ENCODE measurements around the gene CCNF.
A peak's percentile ranks its signal among the peaks of the same experiment; 100 is the strongest.

CCNF gene

DNA sequence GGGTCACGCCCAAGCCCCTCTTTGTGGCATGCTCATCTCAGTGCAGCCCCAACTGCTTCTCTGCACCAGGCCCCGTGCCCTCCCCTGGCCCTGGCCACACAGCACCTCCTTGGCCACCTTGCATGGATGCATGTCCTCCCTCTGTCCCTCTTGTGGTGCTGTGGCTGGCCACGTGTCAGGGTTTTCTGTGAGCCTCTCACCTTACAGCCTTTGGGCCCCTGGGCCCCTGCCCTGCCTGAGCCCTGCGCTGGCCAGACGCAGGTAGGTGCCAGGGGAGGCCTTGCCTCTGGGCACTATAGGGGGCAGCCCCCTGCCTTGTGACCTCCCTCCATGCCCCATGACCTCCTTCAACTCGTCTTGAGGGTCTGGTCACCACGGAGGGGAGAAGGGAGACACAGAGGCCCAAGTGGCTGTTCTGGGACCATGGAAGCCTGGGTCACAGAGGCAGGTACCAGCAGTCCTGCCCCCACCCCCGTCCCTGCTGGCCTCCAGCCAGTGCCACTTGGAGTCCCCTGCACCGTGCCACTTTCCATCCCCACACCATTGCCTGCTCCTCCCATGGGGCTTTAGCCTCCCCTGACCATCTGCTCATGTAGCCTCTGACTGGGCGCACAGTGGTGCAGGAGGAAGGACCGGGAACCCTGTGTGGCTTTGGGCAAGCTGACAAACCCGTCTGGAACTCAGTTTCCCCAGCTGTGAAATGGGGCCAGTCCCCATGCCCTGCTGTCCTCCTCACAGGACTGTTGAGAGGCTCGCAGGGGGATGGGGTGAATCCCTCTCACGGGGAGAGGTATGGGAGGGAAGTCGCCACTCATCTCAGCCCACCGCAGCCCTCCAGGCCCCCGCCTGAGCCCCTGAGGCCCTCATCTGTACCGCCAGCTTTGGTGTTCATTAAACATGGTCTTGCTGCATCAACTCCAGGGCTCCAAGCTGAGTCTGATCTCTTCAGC is 73.0 kb downstream of the CCNF start:
- peak overlapping the region; percentile 75 for H2BK12ac ChIP-seq (ENCODE audit: low read length)
- H2BK15ac ChIP-seq (ENCODE audit: low read length) = peak overlapping the region; percentile 81
- H3K4ac ChIP-seq (ENCODE audit: low read length) = no peak overlapping the region
- no peaks in the 10 kb centered on the region for H3K27me3 ChIP-seq (ENCODE audit: control insufficient read depth in 3 of 3, insufficient read depth in 3 of 3, low read depth in 1 of 3, low read length in 3 of 3)
- H3K9ac ChIP-seq (ENCODE audit: low read depth, low read length, poor library complexity) = peak overlapping the region; percentile 82
- no peak for DNase-seq (ENCODE audit: low spot score)
- H2BK120ac ChIP-seq (ENCODE audit: low read depth, low read length) = peak overlapping the region; percentile 35
- H3K9me3 ChIP-seq (replicated peaks in 1 of 2; ENCODE audit: control insufficient read depth in 2 of 2, insufficient read depth in 1 of 2, low read depth in 1 of 2, low read length in 2 of 2) = peaks cover 0 to 4% of the 10 kb centered on the region in 2 donors
- H4K8ac ChIP-seq (ENCODE audit: low read depth, low read length) = peak overlapping the region; percentile 89
- peak overlapping the region; percentile 22 for H4K91ac ChIP-seq (ENCODE audit: low read depth, low read length, poor library complexity)
- no peak overlapping the region for H3K23ac ChIP-seq (ENCODE audit: low read depth, low read length, poor library complexity)
- H3K4me2 ChIP-seq (ENCODE audit: insufficient read depth, low read length, poor library complexity, severe bottlenecking) = no peak overlapping the region
- peak overlapping the region; percentile 96 for H3K14ac ChIP-seq (ENCODE audit: low read length)
- peaks cover 9% of the 10 kb centered on the region in 2 donors for H3K4me1 ChIP-seq (ENCODE audit: control insufficient read depth in 2 of 2, insufficient read depth in 1 of 2, low read depth in 1 of 2, low read length in 2 of 2)
- no peak overlapping the region for H3K4me3 ChIP-seq (ENCODE audit: low read length in 2 of 2)
- no CpG with 5 or more reads among the region's 18 CpGs for WGBS, 2 donors (ENCODE audit: extremely low coverage in 2 of 2, insufficient read length in 2 of 2, insufficient replicate concordance in 1 of 2)
- H3K36me3 ChIP-seq (replicated peaks in 1 of 2; ENCODE audit: control insufficient read depth in 2 of 2, insufficient read depth in 2 of 2, low read length in 2 of 2) = peaks cover 8 to 23% of the 10 kb centered on the region in 2 donors
- peak overlapping the region; percentile 49 for H3K27ac ChIP-seq (replicated peaks; ENCODE audit: low read length)
- peaks cover 10% of the 10 kb centered on the region for H3K79me1 ChIP-seq (ENCODE audit: low read depth, low read length)
- peak overlapping the region; percentile 92 for H2BK5ac ChIP-seq (ENCODE audit: low read length)
- peak overlapping the region; percentile 98 for H2AFZ ChIP-seq (ENCODE audit: low read length)
- H2AK5ac ChIP-seq (ENCODE audit: low read depth, low read length) = peak overlapping the region; percentile 93
- H3K18ac ChIP-seq (ENCODE audit: low read length) = peak overlapping the region; percentile 89

DNA sequence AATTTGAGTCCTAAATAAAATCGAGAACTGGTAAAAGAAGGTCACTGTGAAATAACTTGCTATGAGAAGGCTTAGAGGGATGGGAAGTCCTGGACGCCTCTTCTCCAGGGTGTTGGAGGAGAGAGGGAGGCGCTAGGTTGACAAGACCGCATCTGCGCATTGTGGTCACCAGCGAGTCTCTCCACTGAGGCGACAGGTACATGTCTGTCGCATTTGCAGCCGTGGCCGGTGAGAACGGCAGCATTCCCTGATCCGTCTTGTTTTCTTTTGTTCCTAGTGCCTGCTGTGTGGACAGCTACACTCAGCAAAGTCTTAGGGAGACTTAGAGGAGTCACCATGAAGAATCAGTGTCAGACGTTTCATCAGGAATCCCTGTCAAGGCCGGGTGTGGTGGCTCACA is 76.4 kb downstream of the CCNF start:
- no peak overlapping the region for H3K4ac ChIP-seq (ENCODE audit: low read length)
- WGBS, 2 donors (ENCODE audit: extremely low coverage in 2 of 2, insufficient read length in 2 of 2, insufficient replicate concordance in 1 of 2) = 100% methylated on average over 1 of the region's 14 CpGs; no CpG with 5 or more reads in 1 of the 2 donors
- no peak overlapping the region for H4K91ac ChIP-seq (ENCODE audit: low read depth, low read length, poor library complexity)
- H3K4me3 ChIP-seq (ENCODE audit: low read length in 2 of 2) = no peak overlapping the region
- no peak overlapping the region for H3K27ac ChIP-seq (replicated peaks; ENCODE audit: low read length)
- H2BK12ac ChIP-seq (ENCODE audit: low read length) = no peak overlapping the region
- no peak overlapping the region for H2AK5ac ChIP-seq (ENCODE audit: low read depth, low read length)
- H2BK120ac ChIP-seq (ENCODE audit: low read depth, low read length) = no peak overlapping the region
- H3K23ac ChIP-seq (ENCODE audit: low read depth, low read length, poor library complexity) = no peak overlapping the region
- H3K4me1 ChIP-seq (ENCODE audit: control insufficient read depth in 2 of 2, insufficient read depth in 1 of 2, low read depth in 1 of 2, low read length in 2 of 2) = peaks cover 9 to 17% of the 10 kb centered on the region in 2 donors
- no peak overlapping the region for H2BK5ac ChIP-seq (ENCODE audit: low read length)
- H3K36me3 ChIP-seq (replicated peaks in 1 of 2; ENCODE audit: control insufficient read depth in 2 of 2, insufficient read depth in 2 of 2, low read length in 2 of 2) = peaks cover 0 to 2% of the 10 kb centered on the region in 2 donors
- H3K9ac ChIP-seq (ENCODE audit: low read depth, low read length, poor library complexity) = no peak overlapping the region
- H3K4me2 ChIP-seq (ENCODE audit: insufficient read depth, low read length, poor library complexity, severe bottlenecking) = no peak overlapping the region
- peaks cover 0 to 4% of the 10 kb centered on the region in 2 donors for H3K9me3 ChIP-seq (replicated peaks in 1 of 2; ENCODE audit: control insufficient read depth in 2 of 2, insufficient read depth in 1 of 2, low read depth in 1 of 2, low read length in 2 of 2)
- H3K14ac ChIP-seq (ENCODE audit: low read length) = no peak overlapping the region
- H4K8ac ChIP-seq (ENCODE audit: low read depth, low read length) = no peak overlapping the region
- no peaks in the 10 kb centered on the region for H3K27me3 ChIP-seq (ENCODE audit: control insufficient read depth in 3 of 3, insufficient read depth in 3 of 3, low read depth in 1 of 3, low read length in 3 of 3)
- H3K79me1 ChIP-seq (ENCODE audit: low read depth, low read length) = peaks cover 7% of the 10 kb centered on the region
- DNase-seq (ENCODE audit: low spot score) = no peak
- no peak overlapping the region for H2AFZ ChIP-seq (ENCODE audit: low read length)
- H2BK15ac ChIP-seq (ENCODE audit: low read length) = no peak overlapping the region
- H3K18ac ChIP-seq (ENCODE audit: low read length) = no peak overlapping the region

DNA sequence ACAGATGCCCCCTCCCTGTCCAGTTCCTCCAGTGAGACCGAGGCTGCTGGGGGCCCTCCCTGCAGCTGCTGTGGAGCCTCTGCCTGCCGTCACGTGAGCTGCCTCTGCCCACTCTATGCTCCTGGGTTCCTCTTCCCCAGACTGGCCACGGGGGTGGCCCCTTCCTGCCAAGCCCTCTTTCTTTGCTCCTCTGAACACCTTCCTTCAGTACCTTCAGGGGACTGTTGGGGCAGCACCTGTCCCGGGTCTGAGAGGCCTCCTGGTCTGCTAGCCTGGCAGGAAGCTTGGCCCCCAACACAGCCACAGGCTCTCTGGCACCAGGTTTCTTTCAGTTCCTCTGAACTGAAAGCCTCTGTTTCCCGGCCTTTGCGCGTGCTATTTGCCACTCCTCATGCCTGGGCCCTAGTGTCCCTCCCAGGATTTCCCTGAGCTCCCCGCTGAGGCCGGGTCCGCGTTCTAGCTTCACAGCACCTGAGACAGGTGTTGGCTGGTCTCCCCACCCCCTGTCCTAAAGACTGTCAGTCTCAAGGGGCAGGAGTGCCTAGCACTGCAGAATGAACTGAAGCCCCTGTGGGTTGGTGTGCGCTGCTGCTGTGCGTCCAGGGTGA is 77.9 kb downstream of the CCNF start:
- no peak for DNase-seq (ENCODE audit: low spot score)
- no CpG with 5 or more reads among the region's 14 CpGs for WGBS, 2 donors (ENCODE audit: extremely low coverage in 2 of 2, insufficient read length in 2 of 2, insufficient replicate concordance in 1 of 2)
- H4K91ac ChIP-seq (ENCODE audit: low read depth, low read length, poor library complexity) = no peak overlapping the region
- H3K4ac ChIP-seq (ENCODE audit: low read length) = no peak overlapping the region
- H3K14ac ChIP-seq (ENCODE audit: low read length) = no peak overlapping the region
- no peak overlapping the region for H4K8ac ChIP-seq (ENCODE audit: low read depth, low read length)
- H2BK5ac ChIP-seq (ENCODE audit: low read length) = peak overlapping the region; percentile 66
- H2BK12ac ChIP-seq (ENCODE audit: low read length) = no peak overlapping the region
- no peak overlapping the region for H2AK5ac ChIP-seq (ENCODE audit: low read depth, low read length)
- peak overlapping the region; percentile 30 for H3K9ac ChIP-seq (ENCODE audit: low read depth, low read length, poor library complexity)
- no peak overlapping the region for H2AFZ ChIP-seq (ENCODE audit: low read length)
- no peak overlapping the region for H3K27ac ChIP-seq (replicated peaks; ENCODE audit: low read length)
- no peak overlapping the region for H3K4me3 ChIP-seq (ENCODE audit: low read length in 2 of 2)
- peak overlapping the region; percentile 37 for H2BK15ac ChIP-seq (ENCODE audit: low read length)
- no peak overlapping the region for H3K4me2 ChIP-seq (ENCODE audit: insufficient read depth, low read length, poor library complexity, severe bottlenecking)
- H3K27me3 ChIP-seq (ENCODE audit: control insufficient read depth in 3 of 3, insufficient read depth in 3 of 3, low read depth in 1 of 3, low read length in 3 of 3) = no peaks in the 10 kb centered on the region
- H3K23ac ChIP-seq (ENCODE audit: low read depth, low read length, poor library complexity) = no peak overlapping the region
- H3K9me3 ChIP-seq (replicated peaks in 1 of 2; ENCODE audit: control insufficient read depth in 2 of 2, insufficient read depth in 1 of 2, low read depth in 1 of 2, low read length in 2 of 2) = peaks cover 0 to 3% of the 10 kb centered on the region in 2 donors
- peaks cover 0 to 2% of the 10 kb centered on the region in 2 donors for H3K36me3 ChIP-seq (replicated peaks in 1 of 2; ENCODE audit: control insufficient read depth in 2 of 2, insufficient read depth in 2 of 2, low read length in 2 of 2)
- no peak overlapping the region for H3K18ac ChIP-seq (ENCODE audit: low read length)
- H3K4me1 ChIP-seq (ENCODE audit: control insufficient read depth in 2 of 2, insufficient read depth in 1 of 2, low read depth in 1 of 2, low read length in 2 of 2) = peaks cover 10 to 13% of the 10 kb centered on the region in 2 donors
- peaks cover 4% of the 10 kb centered on the region for H3K79me1 ChIP-seq (ENCODE audit: low read depth, low read length)
- H2BK120ac ChIP-seq (ENCODE audit: low read depth, low read length) = no peak overlapping the region

DNA sequence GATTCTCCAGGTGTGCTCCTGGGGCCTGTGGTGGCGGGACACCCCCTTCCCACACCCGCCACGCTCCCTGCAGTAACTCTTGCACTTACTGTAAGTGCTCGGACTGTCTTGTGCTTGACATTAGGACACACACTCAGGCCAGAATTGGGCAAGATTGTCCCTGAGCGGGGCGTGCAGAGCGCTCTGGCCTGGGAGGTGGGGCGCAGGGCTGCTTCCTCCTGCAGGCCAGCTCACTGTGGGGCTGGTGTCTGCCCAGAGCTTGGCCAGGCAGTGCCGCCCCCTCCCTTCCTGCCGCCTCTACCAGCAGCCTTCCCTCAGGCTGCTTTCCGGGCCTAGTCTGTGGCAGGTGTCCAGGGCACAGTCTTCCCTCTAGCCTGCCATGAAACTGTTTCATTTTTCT is 78.4 kb downstream of the CCNF start:
- Histone ChIP-seq H3K36me3 (replicated peaks in 1 of 2; ENCODE audit: control insufficient read depth in 2 of 2, insufficient read depth in 2 of 2, low read length in 2 of 2) (no peaks in the 10 kb centered on the region), H3K4ac (ENCODE audit: low read length) (no peak overlapping the region), H2BK15ac (ENCODE audit: low read length) (peak overlapping the region; percentile 37), H3K4me3 (ENCODE audit: low read length in 2 of 2) (peak overlapping the region in 1 of 2 donors; percentile 47), H3K18ac (ENCODE audit: low read length) (no peak overlapping the region), H4K91ac (ENCODE audit: low read depth, low read length, poor library complexity) (no peak overlapping the region), H4K8ac (ENCODE audit: low read depth, low read length) (no peak overlapping the region), H2BK5ac (ENCODE audit: low read length) (peak overlapping the region; percentile 66), H2AFZ (ENCODE audit: low read length) (no peak overlapping the region), H2BK120ac (ENCODE audit: low read depth, low read length) (no peak overlapping the region), H3K79me1 (ENCODE audit: low read depth, low read length) (peaks cover 2% of the 10 kb centered on the region), H3K9me3 (replicated peaks in 1 of 2; ENCODE audit: control insufficient read depth in 2 of 2, insufficient read depth in 1 of 2, low read depth in 1 of 2, low read length in 2 of 2) (no peaks in the 10 kb centered on the region), H2BK12ac (ENCODE audit: low read length) (no peak overlapping the region), H3K14ac (ENCODE audit: low read length) (no peak overlapping the region), H3K27ac (replicated peaks; ENCODE audit: low read length) (no peak overlapping the region), H3K4me2 (ENCODE audit: insufficient read depth, low read length, poor library complexity, severe bottlenecking) (no peak overlapping the region), H3K9ac (ENCODE audit: low read depth, low read length, poor library complexity) (peak overlapping the region; percentile 30), H3K23ac (ENCODE audit: low read depth, low read length, poor library complexity) (no peak overlapping the region), H2AK5ac (ENCODE audit: low read depth, low read length) (no peak overlapping the region), H3K27me3 (ENCODE audit: control insufficient read depth in 3 of 3, insufficient read depth in 3 of 3, low read depth in 1 of 3, low read length in 3 of 3) (no peaks in the 10 kb centered on the region), H3K4me1 (ENCODE audit: control insufficient read depth in 2 of 2, insufficient read depth in 1 of 2, low read depth in 1 of 2, low read length in 2 of 2) (peaks cover 15% of the 10 kb centered on the region in 2 donors)
- WGBS, 2 donors (ENCODE audit: extremely low coverage in 2 of 2, insufficient read length in 2 of 2, insufficient replicate concordance in 1 of 2) = no CpG with 5 or more reads among the region's 11 CpGs
- no peak for DNase-seq (ENCODE audit: low spot score)

Measured in neuronal stem cell (in vitro differentiated cells).